Central memory CD8-positive, alpha-beta T cell (primary cell): ENCODE data around the gene ME3.
"Not testable (repeated sequence)": the region's sequence is repeated elsewhere in the genome, so short reads cannot be mapped to it uniquely, and the experiment has no call there.

Experiments used
- ATAC-seq: fragments of 150-1000 bp; cut with Tn5 transposase; replicated peaks from 2 replicates; pipeline ENCODE4 v1.10.0; 2022; ENCODE audit warnings: mild to moderate bottlenecking, moderate FRiP score, moderate number of reproducible peaks; ENCODE audit not compliant: poor library complexity, severe bottlenecking; ENCODE audit errors: extremely low read depth
- DNase-seq, 2 donors: peaks; one replicate each; pipeline ENCODE4 v3.0.0; 2021; ENCODE audit warnings: low spot score in 2 of 2
- H3K27ac Mint-ChIP-seq: one replicate; pipeline ENCODE4 v1.8.0; 2022; ENCODE audit warnings: low read depth, mild to moderate bottlenecking, moderate library complexity, mixed read lengths
- H3K27me3 Mint-ChIP-seq: one replicate; pipeline ENCODE4 v1.8.0; 2022; ENCODE audit warnings: mixed read lengths
- H3K36me3 Mint-ChIP-seq: one replicate; pipeline ENCODE4 v1.8.0; 2022; ENCODE audit warnings: mild to moderate bottlenecking, moderate library complexity, mixed read lengths; ENCODE audit not compliant: insufficient read depth
- H3K4me1 Mint-ChIP-seq: one replicate; pipeline ENCODE4 v1.8.0; 2022; ENCODE audit warnings: mixed read lengths
- H3K4me3 Mint-ChIP-seq: one replicate; pipeline ENCODE4 v1.8.0; 2022; ENCODE audit warnings: mild to moderate bottlenecking, moderate library complexity, mixed read lengths
- H3K9me3 Mint-ChIP-seq: one replicate; pipeline ENCODE4 v1.8.0; 2022; ENCODE audit warnings: mixed read lengths

ME3 gene

GRCh38 chr11:86623736-86624135 is 48.7 kb downstream of the ME3 start:
- no peaks in the 10 kb centered on the region for H3K36me3 Mint-ChIP-seq
- no peaks in the 10 kb centered on the region for H3K27me3 Mint-ChIP-seq
- DNase-seq, result no peak
- H3K4me3 Mint-ChIP-seq, result no peak overlapping the region
- H3K4me1 Mint-ChIP-seq, result no peaks in the 10 kb centered on the region
- no peaks in the 10 kb centered on the region for H3K9me3 Mint-ChIP-seq
- no peak overlapping the region for H3K27ac Mint-ChIP-seq
- ATAC-seq, result no peak

- Mint-ChIP-seq H3K36me3 (no peaks in the 10 kb centered on the region), H3K4me1 (no peaks in the 10 kb centered on the region), H3K27ac (no peak overlapping the region), H3K4me3 (no peak overlapping the region), H3K9me3 (no peaks in the 10 kb centered on the region), H3K27me3 (no peaks in the 10 kb centered on the region)
- ATAC-seq (no peak), DNase-seq (no peak)
Observed at GRCh38 chr11:86623041-86623621, 49.3 kb downstream of the ME3 start.

GRCh38 chr11:86621854-86622253 is 50.6 kb downstream of the ME3 start:
- Mint-ChIP-seq H3K4me3 (no peak overlapping the region), H3K27me3 (no peaks in the 10 kb centered on the region), H3K27ac (no peak overlapping the region), H3K4me1 (no peaks in the 10 kb centered on the region), H3K36me3 (no peaks in the 10 kb centered on the region), H3K9me3 (no peaks in the 10 kb centered on the region)
- ATAC-seq (no peak), DNase-seq (no peak)

- Mint-ChIP-seq H3K27ac (no peak overlapping the region), H3K4me1 (no peaks in the 10 kb centered on the region), H3K9me3 (no peaks in the 10 kb centered on the region), H3K27me3 (no peaks in the 10 kb centered on the region), H3K4me3 (no peak overlapping the region), H3K36me3 (no peaks in the 10 kb centered on the region)
- DNase-seq (no peak), ATAC-seq (no peak)
Observed at GRCh38 chr11:86620891-86621521, 51.4 kb downstream of the ME3 start.

- not testable (repeated sequence) for H3K27ac Mint-ChIP-seq, H3K9me3 Mint-ChIP-seq, H3K27me3 Mint-ChIP-seq, ATAC-seq, H3K4me3 Mint-ChIP-seq, H3K36me3 Mint-ChIP-seq, H3K4me1 Mint-ChIP-seq, DNase-seq
Observed at GRCh38 chr11:86619428-86619827, 53.0 kb downstream of the ME3 start.

GRCh38 chr11:86617502-86617901 is 54.9 kb downstream of the ME3 start:
- no peaks in the 10 kb centered on the region for H3K27me3 Mint-ChIP-seq

GRCh38 chr11:86615487-86615886 is 56.9 kb downstream of the ME3 start:
- Mint-ChIP-seq H3K27ac (no peak overlapping the region), H3K9me3 (no peaks in the 10 kb centered on the region), H3K4me1 (no peaks in the 10 kb centered on the region), H3K27me3 (no peaks in the 10 kb centered on the region), H3K4me3 (no peak overlapping the region), H3K36me3 (no peaks in the 10 kb centered on the region)
- DNase-seq (no peak), ATAC-seq (no peak)

More at GRCh38 chr11:86617502-86617901, 54.9 kb downstream of the ME3 start:
- ATAC-seq, result no peak
- Mint-ChIP-seq H3K4me3 (no peak overlapping the region), H3K9me3 (no peaks in the 10 kb centered on the region), H3K4me1 (no peaks in the 10 kb centered on the region), H3K36me3 (no peaks in the 10 kb centered on the region), H3K27ac (no peak overlapping the region)
- DNase-seq, result no peak

- ATAC-seq (no peak), DNase-seq (no peak)
- no peak overlapping the region for H3K27ac Mint-ChIP-seq
- no peaks in the 10 kb centered on the region for H3K27me3 Mint-ChIP-seq
- H3K9me3 Mint-ChIP-seq, result no peaks in the 10 kb centered on the region
- no peaks in the 10 kb centered on the region for H3K4me1 Mint-ChIP-seq
- H3K36me3 Mint-ChIP-seq, result no peaks in the 10 kb centered on the region
- H3K4me3 Mint-ChIP-seq, result no peak overlapping the region
Observed at GRCh38 chr11:86610559-86611341, 61.7 kb downstream of the ME3 start.

- no peaks in the 10 kb centered on the region for H3K27me3 Mint-ChIP-seq
- H3K4me3 Mint-ChIP-seq, result no peak overlapping the region
- no peaks in the 10 kb centered on the region for H3K4me1 Mint-ChIP-seq
- H3K36me3 Mint-ChIP-seq, result no peaks in the 10 kb centered on the region
- no peak for DNase-seq
- H3K27ac Mint-ChIP-seq, result no peak overlapping the region
- ATAC-seq, result peak; percentile 68
- H3K9me3 Mint-ChIP-seq, result no peaks in the 10 kb centered on the region
Observed at GRCh38 chr11:86608251-86608799, 64.1 kb downstream of the ME3 start.

GRCh38 chr11:86606836-86607481 is 65.5 kb downstream of the ME3 start:
- no peaks in the 10 kb centered on the region for H3K27me3 Mint-ChIP-seq
- H3K36me3 Mint-ChIP-seq, result no peaks in the 10 kb centered on the region
- ATAC-seq (no peak), DNase-seq (no peak)
- H3K4me3 Mint-ChIP-seq, result no peak overlapping the region
- H3K27ac Mint-ChIP-seq, result no peak overlapping the region
- H3K9me3 Mint-ChIP-seq, result no peaks in the 10 kb centered on the region
- no peaks in the 10 kb centered on the region for H3K4me1 Mint-ChIP-seq

- Mint-ChIP-seq H3K27me3 (no peaks in the 10 kb centered on the region), H3K4me3 (no peak overlapping the region), H3K27ac (no peak overlapping the region), H3K36me3 (no peaks in the 10 kb centered on the region), H3K9me3 (no peaks in the 10 kb centered on the region), H3K4me1 (no peaks in the 10 kb centered on the region)
- no peak for DNase-seq
- ATAC-seq, result no peak
Observed at GRCh38 chr11:86606270-86606835, 66.1 kb downstream of the ME3 start.

- Mint-ChIP-seq H3K4me1 (peaks cover 15% of the 10 kb centered on the region), H3K9me3 (no peaks in the 10 kb centered on the region), H3K36me3 (no peaks in the 10 kb centered on the region), H3K27ac (no peak overlapping the region), H3K27me3 (no peaks in the 10 kb centered on the region), H3K4me3 (no peak overlapping the region)
- no peak for ATAC-seq
- DNase-seq, result no peak
Observed at GRCh38 chr11:86596861-86597586, 75.4 kb downstream of the ME3 start.
